Osteoblast (primary cell): ENCODE data around the gene RMI2. TPM values are rescaled to one million over a fixed set of nuclear protein-coding genes. Genes with fewer than 3 reads are reported as not detected.

ENCODE experiments used
- DNase-seq: peaks from one replicate; pipeline ENCODE4 v3.0.0; 2011; ENCODE audit warnings: low spot score, mixed read lengths; ENCODE audit not compliant: insufficient read length; ENCODE audit errors: missing footprints
- H2AFZ ChIP-seq: 2 replicates; pipeline ENCODE4 v1.6.0; 2011; ENCODE audit warnings: mild to moderate bottlenecking, low read length
- H3K27ac ChIP-seq: 2 replicates; pipeline ENCODE4 v1.5.1; 2011; ENCODE audit warnings: mild to moderate bottlenecking, low read depth, low read length, moderate library complexity
- H3K27me3 ChIP-seq: 2 replicates; pipeline ENCODE4 v1.6.0; 2012; ENCODE audit warnings: mild to moderate bottlenecking, control low read depth, inconsistent platforms, low read length, moderate library complexity; ENCODE audit not compliant: insufficient read depth
- H3K36me3 ChIP-seq: 2 replicates; pipeline ENCODE4 v1.5.1; 2011; ENCODE audit warnings: mild to moderate bottlenecking, low read length, control low read depth, moderate library complexity; ENCODE audit not compliant: insufficient read depth
- H3K4me1 ChIP-seq: 2 replicates; pipeline ENCODE4 v1.5.1; 2011; ENCODE audit warnings: mild to moderate bottlenecking, low read length, control low read depth, moderate library complexity; ENCODE audit not compliant: insufficient read depth
- H3K4me2 ChIP-seq: 2 replicates; pipeline ENCODE4 v1.6.0; 2011; ENCODE audit warnings: mild to moderate bottlenecking, low read length; ENCODE audit not compliant: insufficient read depth
- H3K4me3 ChIP-seq: fragments of 200-600 bp; sonication (generic); 3 replicates; pipeline ENCODE4 v1.5.1; 2012; ENCODE audit warnings: mild to moderate bottlenecking, low read length, inconsistent platforms; ENCODE audit not compliant: insufficient read depth
- H3K79me2 ChIP-seq: 2 replicates; pipeline ENCODE4 v1.6.0; 2012; ENCODE audit warnings: mild to moderate bottlenecking, low read length, control low read depth, inconsistent platforms; ENCODE audit not compliant: insufficient read depth
- H3K9me3 ChIP-seq: 2 replicates; pipeline ENCODE4 v1.5.1; 2011; ENCODE audit warnings: low read depth, low read length, control low read depth
- H4K20me1 ChIP-seq: 2 replicates; pipeline ENCODE4 v1.6.0; 2012; ENCODE audit warnings: mild to moderate bottlenecking, low read length, control low read depth; ENCODE audit not compliant: insufficient read depth
- total RNA-seq: library from RNA; depleted of rRNA; stranded (reverse); fragments of >200 nt; gene quantifications from 2 replicates; pipeline ENCODE4 v1.2.3, GENCODE V29; 2012
- TF ChIP-seq, protein P1 (sequence below): IDR thresholded peaks from 2 replicates; pipeline ENCODE4 v1.5.1; 2011; ENCODE audit warnings: mild to moderate bottlenecking, low read depth, low read length, moderate library complexity; ENCODE audit errors: extremely low read depth

The RMI2 gene
- total RNA-seq, 1 donor, result 1.4 TPM

DNA sequence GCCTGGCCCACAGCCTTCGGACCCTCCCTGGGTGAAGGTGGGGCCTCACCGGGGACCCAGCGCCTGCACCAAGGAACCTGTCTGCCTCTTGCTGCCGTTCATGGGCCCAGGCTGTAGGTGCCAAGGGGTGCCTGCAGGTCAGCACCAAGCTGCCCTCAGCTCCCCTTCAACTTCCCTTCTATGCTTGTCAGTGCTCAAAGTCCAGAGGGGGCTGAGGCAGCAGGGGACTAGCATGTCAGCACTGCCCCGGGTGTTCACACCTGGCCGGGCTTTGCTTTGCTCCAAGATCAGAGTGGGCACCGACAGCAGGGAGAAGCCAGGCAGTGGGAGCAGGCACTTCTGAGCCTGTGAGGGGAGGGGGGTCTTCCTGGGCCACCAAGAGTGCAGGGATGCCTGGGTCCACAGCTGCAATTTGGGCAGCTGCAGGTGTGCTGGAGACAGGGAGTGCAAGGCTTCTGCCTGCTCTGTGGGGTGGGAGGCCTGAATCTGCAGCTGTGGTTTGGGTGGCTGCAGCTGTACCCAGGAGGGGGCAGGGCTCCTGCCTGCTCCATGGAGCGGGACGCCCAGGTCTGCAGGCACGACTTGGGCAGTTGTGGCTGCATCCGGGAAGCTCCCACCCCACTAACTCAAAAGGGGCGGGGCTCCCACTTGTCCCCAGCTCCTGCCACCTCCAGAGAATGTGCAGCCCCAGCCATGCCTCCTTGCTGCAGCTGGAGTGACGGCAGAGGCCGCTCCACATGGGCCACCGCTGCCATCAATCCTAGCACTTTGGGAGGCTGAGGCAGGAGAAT lies 36.6 kb upstream of the RMI2 start:
- Histone ChIP-seq H3K4me3 (no peak overlapping the region), H3K4me2 (no peak overlapping the region), H3K27ac (no peak overlapping the region), H3K36me3 (no peaks in the 10 kb centered on the region), H3K4me1 (peaks cover 12% of the 10 kb centered on the region), H3K27me3 (no peaks in the 10 kb centered on the region), H3K79me2 (no peaks in the 10 kb centered on the region), H3K9me3 (no peaks in the 10 kb centered on the region), H2AFZ (no peak overlapping the region), H4K20me1 (no peaks in the 10 kb centered on the region)
- TF ChIP-seq, protein P1, sequence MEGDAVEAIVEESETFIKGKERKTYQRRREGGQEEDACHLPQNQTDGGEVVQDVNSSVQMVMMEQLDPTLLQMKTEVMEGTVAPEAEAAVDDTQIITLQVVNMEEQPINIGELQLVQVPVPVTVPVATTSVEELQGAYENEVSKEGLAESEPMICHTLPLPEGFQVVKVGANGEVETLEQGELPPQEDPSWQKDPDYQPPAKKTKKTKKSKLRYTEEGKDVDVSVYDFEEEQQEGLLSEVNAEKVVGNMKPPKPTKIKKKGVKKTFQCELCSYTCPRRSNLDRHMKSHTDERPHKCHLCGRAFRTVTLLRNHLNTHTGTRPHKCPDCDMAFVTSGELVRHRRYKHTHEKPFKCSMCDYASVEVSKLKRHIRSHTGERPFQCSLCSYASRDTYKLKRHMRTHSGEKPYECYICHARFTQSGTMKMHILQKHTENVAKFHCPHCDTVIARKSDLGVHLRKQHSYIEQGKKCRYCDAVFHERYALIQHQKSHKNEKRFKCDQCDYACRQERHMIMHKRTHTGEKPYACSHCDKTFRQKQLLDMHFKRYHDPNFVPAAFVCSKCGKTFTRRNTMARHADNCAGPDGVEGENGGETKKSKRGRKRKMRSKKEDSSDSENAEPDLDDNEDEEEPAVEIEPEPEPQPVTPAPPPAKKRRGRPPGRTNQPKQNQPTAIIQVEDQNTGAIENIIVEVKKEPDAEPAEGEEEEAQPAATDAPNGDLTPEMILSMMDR, result no peak
- DNase-seq, result peak; percentile 3

DNA sequence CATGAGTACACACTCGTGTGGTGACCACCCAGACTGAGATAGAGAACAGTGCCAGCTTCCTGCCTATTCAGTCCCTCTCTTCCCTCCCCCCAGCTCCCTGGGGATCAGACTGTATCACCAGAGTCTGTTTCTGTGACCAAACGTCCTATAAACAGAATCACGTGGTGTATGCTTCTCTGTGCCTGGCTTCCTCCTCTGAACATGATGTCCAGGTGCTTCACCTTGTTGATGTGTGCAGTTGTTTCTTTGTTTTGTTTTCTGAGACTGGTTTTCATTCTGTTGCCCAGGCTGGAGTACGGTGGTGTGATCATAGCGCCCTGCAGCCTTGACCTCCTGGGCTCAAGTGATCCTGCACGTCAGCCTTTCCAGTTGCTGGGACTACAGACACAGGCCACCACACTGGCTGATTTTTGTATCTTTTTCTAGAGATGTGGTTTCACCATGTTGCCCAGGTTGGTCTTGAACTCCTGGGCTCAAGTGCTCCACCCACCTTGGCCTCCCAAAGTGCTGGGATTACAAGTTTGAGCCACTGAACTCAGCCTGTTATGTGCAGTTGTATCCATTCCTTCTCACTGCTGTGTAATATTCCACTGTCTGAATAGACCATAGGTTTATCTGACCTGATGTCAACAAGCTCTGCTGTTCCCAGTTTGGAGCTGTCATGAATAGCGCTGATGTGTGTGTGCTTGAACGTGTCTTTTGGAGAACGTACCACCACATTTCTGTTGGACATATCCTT lies 35.2 kb upstream of the RMI2 start:
- Histone ChIP-seq H3K9me3 (no peaks in the 10 kb centered on the region), H2AFZ (no peak overlapping the region), H4K20me1 (no peaks in the 10 kb centered on the region), H3K79me2 (no peaks in the 10 kb centered on the region), H3K36me3 (no peaks in the 10 kb centered on the region), H3K4me1 (peaks cover 12% of the 10 kb centered on the region), H3K27me3 (no peaks in the 10 kb centered on the region), H3K27ac (no peak overlapping the region), H3K4me3 (no peak overlapping the region), H3K4me2 (no peak overlapping the region)
- TF ChIP-seq, protein P1, result no peak
- peak; percentile 80 for DNase-seq

DNA sequence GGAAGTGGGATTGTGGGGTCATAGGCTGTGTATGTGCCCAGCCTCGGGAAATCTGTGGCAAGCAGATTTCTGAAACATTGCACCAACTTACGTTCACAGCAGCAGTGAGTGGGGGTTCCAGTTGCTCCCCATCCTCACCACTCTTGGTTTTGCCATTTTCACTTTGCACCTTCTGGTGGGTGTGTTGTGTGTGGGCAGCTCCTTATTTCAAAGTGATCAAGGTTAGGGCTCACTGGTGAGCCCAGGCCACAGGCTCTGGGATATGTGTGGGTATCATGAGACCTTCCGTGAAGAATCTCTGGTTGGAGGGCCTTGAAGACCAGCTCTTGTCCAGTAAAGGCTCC lies 34.7 kb upstream of the RMI2 start:
- Histone ChIP-seq H3K4me2 (no peak overlapping the region), H4K20me1 (no peaks in the 10 kb centered on the region), H3K27me3 (no peaks in the 10 kb centered on the region), H3K4me3 (no peak overlapping the region), H3K9me3 (no peaks in the 10 kb centered on the region), H3K36me3 (no peaks in the 10 kb centered on the region), H3K79me2 (no peaks in the 10 kb centered on the region), H3K4me1 (peaks cover 12% of the 10 kb centered on the region), H2AFZ (no peak overlapping the region), H3K27ac (no peak overlapping the region)
- DNase-seq, result no peak
- TF ChIP-seq, protein P1, result no peak

DNA sequence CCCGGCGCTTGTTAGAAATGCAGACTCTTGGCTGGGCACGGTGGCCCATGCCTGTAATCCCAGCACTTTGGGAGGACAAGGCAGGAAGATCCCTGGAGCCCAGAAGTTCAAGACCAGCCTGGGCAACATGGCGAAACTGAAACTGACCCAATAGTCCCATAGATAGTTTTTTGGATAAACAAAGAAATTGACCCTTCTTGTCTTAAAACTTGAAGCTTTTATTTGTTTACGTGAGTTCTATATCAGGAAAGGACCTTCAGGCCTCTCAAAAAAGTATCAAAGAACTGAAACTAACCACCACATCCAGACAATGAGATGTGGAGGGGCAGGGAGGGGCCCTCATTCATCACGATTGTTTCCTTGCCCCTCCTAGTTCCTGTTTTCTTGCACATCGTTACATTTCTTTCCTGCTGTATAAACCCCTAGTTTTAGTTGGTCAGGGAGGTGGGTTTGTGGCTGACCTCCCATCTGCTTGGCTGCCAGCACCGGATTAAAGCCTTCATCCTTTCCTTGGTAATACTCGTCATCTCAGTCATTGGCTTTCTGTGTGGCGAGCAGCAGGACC lies 34.2 kb upstream of the RMI2 start:
- H2AFZ ChIP-seq, result peak overlapping the region; percentile 20
- no peaks in the 10 kb centered on the region for H4K20me1 ChIP-seq
- H3K79me2 ChIP-seq, result no peaks in the 10 kb centered on the region
- H3K27ac ChIP-seq, result no peak overlapping the region
- no peaks in the 10 kb centered on the region for H3K9me3 ChIP-seq
- H3K27me3 ChIP-seq, result no peaks in the 10 kb centered on the region
- H3K4me3 ChIP-seq, result no peak overlapping the region
- H3K4me2 ChIP-seq, result no peak overlapping the region
- H3K4me1 ChIP-seq, result peaks cover 12% of the 10 kb centered on the region
- no peaks in the 10 kb centered on the region for H3K36me3 ChIP-seq
- TF ChIP-seq, protein P1, result no peak
- peak; percentile 11 for DNase-seq
